ENCODE measurements around the gene MAPK11.
A peak's percentile ranks its signal among the peaks of the same experiment; 100 is the strongest.

The MAPK11 gene

DNA sequence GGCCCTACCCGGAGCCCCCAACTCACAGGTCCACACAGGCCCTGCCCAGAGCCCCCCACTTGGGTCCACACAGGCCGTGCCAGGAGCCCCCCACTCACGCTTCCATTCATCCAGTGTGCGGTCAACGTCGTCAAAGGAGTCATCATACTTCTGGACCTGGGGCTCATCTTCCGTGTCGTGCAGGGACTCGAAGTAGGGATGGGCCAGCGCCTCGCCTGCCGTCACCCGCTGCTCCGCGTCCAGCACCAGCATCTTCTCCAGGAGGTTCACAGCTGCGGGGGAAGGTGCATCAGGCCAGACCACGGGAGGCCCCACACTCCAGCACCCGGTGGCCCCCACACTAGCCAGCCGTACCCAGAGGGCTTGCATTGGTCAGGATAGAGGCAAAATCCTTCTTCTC is 15.1 kb downstream of the MAPK11 start:
- no peak overlapping the region for H3K4me3 ChIP-seq (ENCODE audit: low read depth, low read length)

DNA sequence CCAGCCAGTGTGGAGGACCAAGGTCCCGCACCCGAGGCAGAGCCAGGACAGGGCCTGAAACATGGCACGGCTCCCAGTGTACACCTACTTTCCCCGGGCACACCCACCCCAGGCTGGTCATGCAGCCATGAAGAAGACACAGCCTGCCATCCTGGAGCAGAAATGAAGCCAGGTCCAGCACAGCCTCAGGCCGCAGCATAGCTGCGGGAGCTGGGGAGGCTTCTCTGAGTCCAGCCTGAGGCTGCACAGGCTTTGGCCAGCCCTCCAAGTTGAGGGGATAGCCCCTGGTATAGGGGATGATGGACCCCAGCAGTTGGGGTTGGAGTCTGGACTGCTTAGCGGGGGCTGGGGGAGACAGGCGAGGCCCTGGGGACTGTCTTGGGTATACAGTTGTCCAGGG is 16.2 kb downstream of the MAPK11 start:
- H3K4me3 ChIP-seq (ENCODE audit: low read depth, low read length) = no peak overlapping the region
- TF ChIP-seq, protein P1, sequence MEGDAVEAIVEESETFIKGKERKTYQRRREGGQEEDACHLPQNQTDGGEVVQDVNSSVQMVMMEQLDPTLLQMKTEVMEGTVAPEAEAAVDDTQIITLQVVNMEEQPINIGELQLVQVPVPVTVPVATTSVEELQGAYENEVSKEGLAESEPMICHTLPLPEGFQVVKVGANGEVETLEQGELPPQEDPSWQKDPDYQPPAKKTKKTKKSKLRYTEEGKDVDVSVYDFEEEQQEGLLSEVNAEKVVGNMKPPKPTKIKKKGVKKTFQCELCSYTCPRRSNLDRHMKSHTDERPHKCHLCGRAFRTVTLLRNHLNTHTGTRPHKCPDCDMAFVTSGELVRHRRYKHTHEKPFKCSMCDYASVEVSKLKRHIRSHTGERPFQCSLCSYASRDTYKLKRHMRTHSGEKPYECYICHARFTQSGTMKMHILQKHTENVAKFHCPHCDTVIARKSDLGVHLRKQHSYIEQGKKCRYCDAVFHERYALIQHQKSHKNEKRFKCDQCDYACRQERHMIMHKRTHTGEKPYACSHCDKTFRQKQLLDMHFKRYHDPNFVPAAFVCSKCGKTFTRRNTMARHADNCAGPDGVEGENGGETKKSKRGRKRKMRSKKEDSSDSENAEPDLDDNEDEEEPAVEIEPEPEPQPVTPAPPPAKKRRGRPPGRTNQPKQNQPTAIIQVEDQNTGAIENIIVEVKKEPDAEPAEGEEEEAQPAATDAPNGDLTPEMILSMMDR (IDR thresholded peaks at IDR 0.05; ENCODE audit: borderline replicate concordance, insufficient read depth, low read depth, low read length) = no peak

More for the DNA sequence above, 15.1 kb downstream of the MAPK11 start:
- TF ChIP-seq, protein P1 (IDR thresholded peaks at IDR 0.05; ENCODE audit: borderline replicate concordance, insufficient read depth, low read depth, low read length) = no peak

DNA sequence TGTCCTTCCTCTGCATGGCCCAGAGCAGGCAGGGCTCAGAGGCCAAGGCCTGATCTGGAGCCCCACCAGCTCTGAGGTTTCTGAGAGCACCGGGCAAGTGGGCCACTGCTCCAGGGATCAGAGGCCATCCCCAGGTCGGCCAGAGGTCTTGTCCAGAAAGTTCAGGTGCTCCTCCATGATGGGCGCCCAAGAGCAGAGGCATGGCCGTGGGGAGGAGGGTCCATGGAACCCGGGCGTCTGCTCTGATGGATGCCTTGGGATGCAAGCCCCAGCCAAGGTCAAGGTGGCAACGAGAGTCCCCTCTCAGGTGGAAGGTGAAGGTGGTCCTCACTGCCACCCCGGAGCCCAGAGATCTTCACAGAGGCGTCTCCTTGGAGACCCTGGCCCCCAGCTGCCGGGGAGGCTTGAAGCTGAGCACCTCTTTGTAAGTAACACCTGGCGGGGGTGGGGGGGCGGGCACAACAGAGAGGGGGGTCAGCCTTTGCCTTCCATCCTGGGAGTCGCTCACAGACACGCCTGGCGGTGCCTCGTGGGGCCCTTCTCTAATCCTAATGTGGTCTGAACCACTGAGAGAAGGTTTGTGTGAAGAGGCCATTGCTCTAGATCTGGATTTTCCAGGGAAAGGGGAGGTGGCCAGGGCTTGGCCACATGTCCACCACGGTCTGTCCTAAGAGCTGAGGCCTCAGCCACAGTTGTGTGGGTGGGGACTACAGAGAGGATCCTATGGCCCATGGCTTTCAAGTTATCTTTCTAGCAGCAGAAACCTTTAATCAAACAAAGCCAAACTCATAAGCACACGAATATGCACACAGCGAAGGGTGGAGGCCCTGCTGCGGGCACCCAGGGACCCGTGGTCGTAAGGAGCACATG is 16.9 kb downstream of the MAPK11 start:
- TF ChIP-seq, protein P1 (IDR thresholded peaks at IDR 0.05; ENCODE audit: borderline replicate concordance, insufficient read depth, low read depth, low read length) = no peak
- no peak overlapping the region for H3K4me3 ChIP-seq (ENCODE audit: low read depth, low read length)

DNA sequence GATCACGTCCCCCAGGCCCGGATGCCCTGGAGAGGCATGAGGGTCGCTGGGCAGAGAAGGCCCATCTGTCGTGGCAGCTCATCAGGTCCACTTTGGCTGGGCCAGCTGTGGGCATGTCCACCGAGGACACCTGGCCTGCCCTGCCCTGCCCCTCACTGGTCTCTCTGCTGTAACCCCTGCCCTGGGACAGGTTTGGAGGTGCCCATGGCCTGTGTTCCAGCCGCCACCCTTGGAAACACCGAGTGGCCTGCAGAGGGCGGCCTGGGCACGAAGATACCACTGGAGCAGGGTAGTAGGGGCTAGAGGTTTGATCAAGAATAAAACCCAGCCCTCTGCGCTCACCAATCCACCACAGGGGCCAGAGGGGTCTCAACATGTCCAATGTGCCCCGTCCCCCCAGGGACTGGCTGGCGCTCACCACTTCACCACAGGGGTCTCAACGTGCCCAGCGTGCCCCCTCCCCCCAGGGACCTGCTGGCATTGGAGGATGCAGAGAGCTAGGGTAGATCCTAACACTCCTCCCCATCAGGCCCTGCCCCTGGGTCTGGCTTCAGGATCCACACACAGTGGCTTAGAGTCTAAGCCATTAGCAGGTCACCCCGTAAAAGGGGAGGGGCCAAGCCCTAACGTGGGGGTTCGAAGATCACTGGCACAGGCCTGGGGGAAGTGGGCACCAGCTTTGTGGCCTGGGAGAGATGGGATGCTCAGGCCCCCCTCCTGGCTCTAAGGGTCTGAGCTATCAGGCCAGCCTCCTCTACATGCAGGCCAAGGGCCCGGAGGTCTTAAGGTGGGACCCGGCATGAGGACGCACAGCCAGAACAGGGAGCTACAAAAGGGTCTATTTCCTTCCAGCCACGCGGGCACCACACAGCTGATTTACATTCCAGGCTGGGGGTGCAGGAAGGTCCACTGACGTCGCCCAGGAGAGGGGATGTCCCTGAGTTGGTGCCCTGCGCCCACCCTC is 17.8 kb downstream of the MAPK11 start:
- H3K4me3 ChIP-seq (ENCODE audit: low read depth, low read length) = no peak overlapping the region
- TF ChIP-seq, protein P1 (IDR thresholded peaks at IDR 0.05; ENCODE audit: borderline replicate concordance, insufficient read depth, low read depth, low read length) = peak; percentile 67

DNA sequence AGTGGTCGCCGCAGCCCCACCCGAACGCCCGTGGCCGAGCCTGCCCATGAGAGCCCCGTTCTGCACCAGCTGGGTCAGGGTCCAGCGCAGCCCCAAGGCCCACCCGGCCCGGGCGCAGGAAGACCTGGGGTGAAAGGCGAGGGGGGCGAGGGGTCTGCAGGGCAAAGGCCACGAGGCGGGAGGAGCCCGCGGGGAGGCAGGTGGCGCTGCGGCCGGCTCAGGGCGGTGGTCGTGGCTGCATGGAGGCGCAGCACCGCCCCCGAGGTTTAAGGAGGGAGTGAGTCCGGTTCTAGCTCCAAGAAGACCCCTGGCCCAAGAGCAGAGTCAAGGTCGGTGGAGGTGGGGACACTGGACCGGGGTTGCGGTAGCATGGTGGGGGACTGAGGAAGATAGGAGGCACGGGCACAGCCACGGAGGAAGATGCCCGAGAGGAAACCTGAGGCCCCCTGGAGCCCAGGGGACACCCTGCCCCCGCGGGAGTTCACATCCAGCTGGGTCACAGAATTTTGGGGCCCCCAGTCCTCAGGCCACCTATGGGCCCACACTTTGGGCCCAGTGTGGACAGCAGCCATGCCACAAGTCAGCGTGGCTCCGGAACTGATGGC is 18.6 kb downstream of the MAPK11 start:
- H3K4me3 ChIP-seq (ENCODE audit: low read depth, low read length) = peak overlapping the region; percentile 90
- TF ChIP-seq, protein P1 (IDR thresholded peaks at IDR 0.05; ENCODE audit: borderline replicate concordance, insufficient read depth, low read depth, low read length) = no peak

DNA sequence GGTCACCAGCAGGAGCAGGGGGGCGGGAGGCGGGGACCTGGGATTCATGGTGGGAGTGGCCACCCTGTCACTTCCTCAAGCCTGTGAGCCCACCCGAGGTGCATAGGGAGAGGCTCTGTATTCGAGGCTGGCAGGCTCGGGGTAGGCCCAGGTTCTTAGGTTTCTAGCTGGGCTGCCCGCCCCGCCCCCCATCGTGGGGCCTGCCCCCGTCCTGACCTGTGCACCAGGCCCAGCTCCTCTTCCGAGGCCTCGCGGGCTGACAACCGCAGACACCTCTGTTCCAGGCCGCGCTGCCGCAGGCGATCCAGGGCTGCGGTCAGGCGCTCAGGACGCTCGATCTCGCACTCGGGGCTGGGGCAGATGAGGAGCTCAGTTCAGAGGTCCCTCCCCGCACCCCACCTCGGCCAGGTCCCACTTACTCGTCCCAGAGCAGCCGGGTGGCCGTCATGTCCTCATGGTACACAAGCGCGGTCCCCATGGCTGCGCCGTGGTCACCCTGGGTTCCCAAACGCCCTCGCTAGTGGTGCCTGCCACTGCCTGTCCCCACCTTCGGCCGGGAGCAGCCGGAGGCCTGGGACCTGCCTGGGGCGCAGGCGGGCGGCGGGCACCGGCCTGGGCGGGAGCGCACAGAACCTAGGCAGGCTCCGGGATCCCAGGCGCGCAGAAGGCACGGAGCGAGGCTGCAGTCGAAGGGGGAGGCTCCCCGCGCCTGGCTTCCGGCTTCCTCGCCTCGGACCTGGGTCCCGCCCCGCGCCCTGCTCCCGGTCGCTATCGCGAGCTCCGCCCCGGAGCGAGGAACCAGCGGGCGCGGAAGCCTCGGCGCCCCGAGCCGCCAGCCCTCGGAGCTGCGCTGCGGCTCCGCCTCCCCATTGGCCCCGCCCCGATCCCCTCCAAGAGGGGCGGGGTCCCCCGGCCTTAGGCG is 19.4 kb downstream of the MAPK11 start, which contains the start of gene HDAC10:
TSS of gene HDAC10 (minus strand) at position 711 of the 922 bp plus-strand sequence. CDS start at position 478, 233 bp downstream.
- TF ChIP-seq, protein P1 (IDR thresholded peaks at IDR 0.05; ENCODE audit: borderline replicate concordance, insufficient read depth, low read depth, low read length) = no peak

More for the DNA sequence above, 19.4 kb downstream of the MAPK11 start, which contains the start of gene HDAC10:
- peak within 1 kb of the TSS; percentile 90 for H3K4me3 ChIP-seq (ENCODE audit: low read depth, low read length)

Data from GM12875 (cell line).